HepG2 (cell line): ENCODE measurements around the gene CCDC7. TPM values are rescaled to one million over a fixed set of nuclear protein-coding genes. Genes with fewer than 3 reads are reported as not detected.

Experiments used
- ATAC-seq: fragments of 200-7000 bp; cut with Tn5 transposase; 3 replicates; pipeline ENCODE4 v1.9.1; 2020; ENCODE audit warnings: mild to moderate bottlenecking, moderate library complexity
- BruUV-seq: library from RNA; stranded (reverse); fragments of 400-500 nt; replicated peaks from 2 replicates; lab custom pipeline; 2021; lab: Mats Ljungman, UMichigan
- CTCF ChIA-PET: fragments of 300-600 bp; formaldehyde crosslinking; extraction: SDS; loops from one replicate; lab custom pipeline; 2021; ENCODE audit warnings: low total read pairs, inconsistent platforms, low intra/inter-chr PET ratio; lab: Yijun Ruan, JAX
- POLR2A ChIA-PET: fragments of 350-600 bp; sonication (Branson Sonifier 250); formaldehyde crosslinking; loops from one replicate; lab custom pipeline; 2020; ENCODE audit warnings: antibody characterized with exemption, inconsistent platforms; lab: Yijun Ruan, JAX
- DNase-seq: peaks from one replicate; pipeline ENCODE4 v3.0.0-alpha.2; 2015; ENCODE audit warnings: low spot score
- FAIRE-seq: peaks from 3 replicates; lab custom pipeline; 2011; peaks lifted over from hg19 to GRCh38; lab: Jason Lieb, UNC
- H2AFZ ChIP-seq: one replicate; pipeline ENCODE4 v1.6.1; 2011; ENCODE audit warnings: low read length, inconsistent platforms
- H3K27ac ChIP-seq: fragments of 300-600 bp; 3 replicates; pipeline ENCODE4 v1.8.0; 2011; ENCODE audit warnings: mixed run types, mild to moderate bottlenecking, mixed read lengths, low read length, inconsistent platforms; ENCODE audit not compliant: insufficient read depth; ENCODE audit errors: extremely low read length
- H3K27me3 ChIP-seq, 2 experiments: fragments of 200-600 bp in 1 of 2; 2 replicates in 1 of 2; 3 replicates in 1 of 2; pipeline versions ENCODE4 v1.6.0 to v1.8.0; 2011; ENCODE audit warnings: low read length in 2 of 2, mild to moderate bottlenecking in 2 of 2, moderate library complexity in 2 of 2, inconsistent platforms in 1 of 2; ENCODE audit not compliant: insufficient read depth in 2 of 2, control insufficient read depth in 1 of 2
- H3K36me3 ChIP-seq, 2 experiments: fragments of 200-600 bp in 1 of 2; replicated peaks in 1 of 2; 2 replicates in 1 of 2; 3 replicates in 1 of 2; pipeline versions ENCODE4 v1.5.1 to v1.8.0; 2011; ENCODE audit warnings: low read length in 2 of 2, inconsistent platforms in 1 of 2; ENCODE audit not compliant: insufficient read depth in 2 of 2, control insufficient read depth in 1 of 2
- H3K4me1 ChIP-seq: 2 replicates; pipeline ENCODE4 v1.5.1; 2012; ENCODE audit warnings: low read length, inconsistent platforms; ENCODE audit not compliant: insufficient read depth
- H3K4me2 ChIP-seq: 2 replicates; pipeline ENCODE4 v1.6.0; 2011; ENCODE audit warnings: low read depth, low read length, inconsistent platforms
- H3K4me3 ChIP-seq, 3 experiments: fragments of 200-600 bp in 1 of 3; sonication (generic), shearing (Covaris generic) in 1 of 3; replicated peaks in 1 of 3; 2 replicates each; pipeline ENCODE4 v1.5.1; 2011 to 2016; ENCODE audit warnings: low read length in 3 of 3, inconsistent platforms in 2 of 3, low read depth in 2 of 3, mild to moderate bottlenecking in 2 of 3, control low read depth in 1 of 3, mixed read lengths in 1 of 3; ENCODE audit not compliant: insufficient read depth in 1 of 3
- H3K79me2 ChIP-seq: one replicate; pipeline ENCODE4 v1.6.1; 2011; ENCODE audit warnings: low read length, inconsistent platforms; ENCODE audit not compliant: insufficient read depth
- H3K9ac ChIP-seq: 2 replicates; pipeline ENCODE4 v1.6.0; 2011; ENCODE audit warnings: mild to moderate bottlenecking, low read depth, low read length, inconsistent platforms; ENCODE audit not compliant: insufficient read depth
- H3K9me3 ChIP-seq: 2 replicates; pipeline ENCODE4 v1.5.1; 2012; ENCODE audit warnings: mild to moderate bottlenecking, low read length
- H4K20me1 ChIP-seq: 2 replicates; pipeline ENCODE4 v1.6.0; 2011; ENCODE audit warnings: inconsistent platforms, mild to moderate bottlenecking, low read length, moderate library complexity; ENCODE audit not compliant: insufficient read depth
- CCAR2 ChIP-seq: fragments of 200-400 bp; formaldehyde crosslinking; optimal IDR thresholded peaks from 2 replicates; pipeline ENCODE3; 2018; ENCODE audit warnings: low read depth, mild to moderate bottlenecking, low read length, moderate library complexity
- KLF15 ChIP-seq: sonication (generic); formaldehyde crosslinking; IDR thresholded peaks from 2 replicates; pipeline ENCODE4 v1.8.1; 2023; ENCODE audit warnings: borderline replicate concordance, mild to moderate bottlenecking, inconsistent platforms, missing genetic modification reagents, mixed read lengths
- NFYB ChIP-seq: sonication (generic); formaldehyde crosslinking; IDR thresholded peaks from 2 replicates; pipeline ENCODE4 v1.4.0; 2020; ENCODE audit warnings: missing genetic modification reagents
- PHF21A ChIP-seq: sonication (generic); formaldehyde crosslinking; IDR thresholded peaks from 2 replicates; pipeline ENCODE4 v1.5.0; 2020; ENCODE audit warnings: mild to moderate bottlenecking, missing genetic modification reagents
- PLRG1 ChIP-seq: fragments of 450-650 bp; conservative IDR thresholded peaks from 2 replicates; pipeline ENCODE4 v1.6.1; 2016
- THAP11 ChIP-seq: IDR thresholded peaks from 2 replicates; pipeline ENCODE4 v1.6.1; 2016; ENCODE audit warnings: missing biosample characterization, missing genetic modification reagents
- TRIM24 ChIP-seq: sonication (generic); formaldehyde crosslinking; IDR thresholded peaks from 2 replicates; pipeline ENCODE4 v1.8.0; 2022; ENCODE audit warnings: mild to moderate bottlenecking, missing genetic modification reagents
- ZNF747 ChIP-seq: sonication (generic); formaldehyde crosslinking; IDR thresholded peaks from 2 replicates; pipeline ENCODE4 v1.8.1; 2023; ENCODE audit warnings: missing genetic modification reagents, mild to moderate bottlenecking, borderline replicate concordance
- ZNF772 ChIP-seq: sonication (generic); formaldehyde crosslinking; IDR thresholded peaks from 2 replicates; pipeline ENCODE4 v1.5.0; 2020; ENCODE audit warnings: mild to moderate bottlenecking, missing genetic modification reagents
- ZSCAN12 ChIP-seq: sonication (generic); formaldehyde crosslinking; IDR thresholded peaks from 2 replicates; pipeline ENCODE4 v1.9.0; 2021; ENCODE audit warnings: mild to moderate bottlenecking, missing genetic modification reagents
- WGBS: methylation state at CpG from one replicate; pipeline ENCODE4 v1.1.6; 2017; ENCODE audit warnings: low lambda C conversion rate; 5-methylcytosine and 5-hydroxymethylcytosine counted together
- in situ Hi-C: cut with HindIII; loops from 2 replicates; pipeline ENCODE4 v1.10.0; 2017; ENCODE audit warnings: low pct_unique_long_range_greater_than_20kb; ENCODE audit not compliant: extremely low pct_ligation_motif_present
- intact Hi-C: fragments of 100-400 bp; cut with micrococcal nuclease; formaldehyde crosslinking; loops from one replicate; pipeline ENCODE4 v1.10.0; 2022; ENCODE audit not compliant: unreplicated experiment
- polyA plus RNA-seq, 8 experiments: library from polyadenylated mRNA; depleted of rRNA in 3 of 8; stranded (reverse) in 7 of 8; unstranded in 1 of 8; fragments of >200 nt; fragmentation: Illumina TruSeq in 4 of 8; extraction: Trizol in 4 of 8; gene quantifications; 2 replicates each; pipeline versions ENCODE4 v1.2.1 to v1.2.3, GENCODE V29; 2011 to 2016; ENCODE audit warnings: low read depth in 4 of 8, missing spikeins in 1 of 8, mixed read lengths in 1 of 8; ENCODE audit not compliant: insufficient read depth in 1 of 8
- total RNA-seq, 5 experiments: library from RNA; depleted of rRNA; stranded (reverse); fragments of >200 nt; fragmentation: Illumina TruSeq; extraction: Trizol; gene quantifications; 2 replicates each; pipeline ENCODE4 v1.2.3, GENCODE V29; 2016; ENCODE audit warnings: low read depth in 1 of 5
- TF ChIP-seq, protein P1 (sequence below): sonication (generic); formaldehyde crosslinking; IDR thresholded peaks from 2 replicates; pipeline ENCODE4 v1.4.0; 2020; ENCODE audit warnings: missing genetic modification reagents, borderline replicate concordance

CCDC7 gene
- total and polyA plus RNA-seq, 2 of the 13 experiments (the other 11 are each of a cell fraction or from before 2014, with no cell fraction given): 0.40 to 1.8 TPM

GRCh38 chr10:32687116-32687515 is 241.2 kb downstream of the CCDC7 start:
- no peaks in the 10 kb centered on the region for H4K20me1 ChIP-seq
- H2AFZ ChIP-seq: no peak overlapping the region
- no peak overlapping the region for H3K9ac ChIP-seq
- ChIA-PET POLR2A (no interaction called here), CTCF (no interaction called here)
- no peak overlapping the region for H3K4me3 ChIP-seq
- DNase-seq (no peak), ATAC-seq (no peak), FAIRE-seq (no peak)
- H3K27ac ChIP-seq: no peak overlapping the region
- intact Hi-C loops: no loop called here
- in situ Hi-C loops: no loop called here
- no TSS peak for BruUV-seq
- TF ChIP-seq TRIM24 (CRISPR knock-in tag) (no peak), KLF15 (CRISPR knock-in tag) (no peak), ZSCAN12 (no peak), CCAR2 (no peak), ZNF747 (no peak), THAP11 (no peak), NFYB (no peak), PHF21A (CRISPR knock-in tag) (no peak), PLRG1 (no peak)
- H3K9me3 ChIP-seq: no peaks in the 10 kb centered on the region
- H3K4me2 ChIP-seq: no peak overlapping the region
- H3K79me2 ChIP-seq: no peaks in the 10 kb centered on the region
- H3K36me3 ChIP-seq: no peaks in the 10 kb centered on the region
- H3K4me1 ChIP-seq: no peaks in the 10 kb centered on the region
- H3K27me3 ChIP-seq: no peaks in the 10 kb centered on the region

- in situ Hi-C loops: no loop called here
- BruUV-seq: no TSS peak
- POLR2A ChIA-PET: no interaction called here
Measured at GRCh38 chr10:32687546-32687945, 241.6 kb downstream of the CCDC7 start.

More at GRCh38 chr10:32687546-32687945, 241.6 kb downstream of the CCDC7 start:
- no peak for FAIRE-seq
- no peak for ATAC-seq
- no peaks in the 10 kb centered on the region for H3K79me2 ChIP-seq
- no peaks in the 10 kb centered on the region for H3K27me3 ChIP-seq
- TF ChIP-seq ZNF772 (CRISPR knock-in tag): no peak
- TF ChIP-seq, protein P1, sequence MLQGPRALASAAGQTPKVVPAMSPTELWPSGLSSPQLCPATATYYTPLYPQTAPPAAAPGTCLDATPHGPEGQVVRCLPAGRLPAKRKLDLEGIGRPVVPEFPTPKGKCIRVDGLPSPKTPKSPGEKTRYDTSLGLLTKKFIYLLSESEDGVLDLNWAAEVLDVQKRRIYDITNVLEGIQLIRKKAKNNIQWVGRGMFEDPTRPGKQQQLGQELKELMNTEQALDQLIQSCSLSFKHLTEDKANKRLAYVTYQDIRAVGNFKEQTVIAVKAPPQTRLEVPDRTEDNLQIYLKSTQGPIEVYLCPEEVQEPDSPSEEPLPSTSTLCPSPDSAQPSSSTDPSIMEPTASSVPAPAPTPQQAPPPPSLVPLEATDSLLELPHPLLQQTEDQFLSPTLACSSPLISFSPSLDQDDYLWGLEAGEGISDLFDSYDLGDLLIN (CRISPR knock-in tag): no peak
- TF ChIP-seq, all 625 proteins: peak for 0
- DNase-seq: no peak
- Histone ChIP-seq H4K20me1 (no peaks in the 10 kb centered on the region), H3K4me1 (no peaks in the 10 kb centered on the region), H3K27ac (no peak overlapping the region), H3K4me2 (no peak overlapping the region), H3K36me3 (no peaks in the 10 kb centered on the region), H3K4me3 (no peak overlapping the region), H3K9me3 (no peaks in the 10 kb centered on the region), H2AFZ (no peak overlapping the region), H3K9ac (no peak overlapping the region)
- intact Hi-C loops: no loop called here
- 40% methylated on average over 2 of the region's 2 CpGs for WGBS
- CTCF ChIA-PET: no interaction called here
